GM18520 (cell line): Measurements from ENCODE around the gene ADH7.
A peak's percentile ranks its signal among the peaks of the same experiment; 100 is the strongest.
"Not testable (repeated sequence)": the region's sequence is repeated elsewhere in the genome, so short reads cannot be mapped to it uniquely, and the experiment has no call there.

ENCODE experiments used
- ATAC-seq: cut with Tn5 transposase; IDR thresholded peaks from one replicate; pipeline ENCODE4 v1.9.1; 2021; ENCODE audit not compliant: unreplicated experiment

ADH7 gene

DNA sequence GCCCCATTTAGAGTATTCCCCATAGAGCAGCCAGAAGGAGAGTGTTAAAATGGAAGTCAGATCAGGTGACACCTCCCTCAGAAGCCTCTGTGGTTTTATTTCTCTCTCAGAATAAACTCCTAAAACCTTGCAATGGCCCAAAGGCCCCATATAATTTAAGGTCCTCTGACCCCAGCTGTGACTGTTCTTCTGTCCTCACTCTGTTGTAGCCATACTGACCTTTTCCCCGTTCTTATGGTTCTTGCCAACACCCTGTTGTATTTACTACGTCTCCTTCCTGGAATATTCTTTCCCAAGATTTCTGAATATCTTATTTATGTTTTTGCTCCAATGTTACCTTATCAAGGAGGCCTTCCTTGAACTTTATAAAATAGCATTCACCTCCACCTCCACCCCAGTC is 18.0 kb downstream of the ADH7 start:
- no peak for ATAC-seq

DNA sequence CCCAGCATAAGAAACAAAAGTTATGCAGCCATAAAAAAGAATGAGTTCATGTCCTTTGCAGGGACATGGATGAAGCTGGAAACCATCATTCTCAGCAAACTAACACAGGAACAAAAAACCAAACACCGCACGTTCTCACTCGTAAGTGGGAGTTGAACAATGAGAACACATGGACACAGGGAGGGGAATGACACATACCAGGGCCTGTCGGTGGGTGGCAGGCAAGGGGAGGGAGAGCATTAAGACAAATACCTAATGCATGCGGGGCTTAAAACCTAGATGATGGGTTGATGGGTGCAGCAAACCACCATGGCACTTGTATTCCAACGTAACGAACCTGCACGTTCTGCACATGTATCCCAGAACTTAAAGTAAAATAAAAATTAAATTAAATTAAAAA is 19.4 kb downstream of the ADH7 start:
- not testable (repeated sequence) for ATAC-seq

DNA sequence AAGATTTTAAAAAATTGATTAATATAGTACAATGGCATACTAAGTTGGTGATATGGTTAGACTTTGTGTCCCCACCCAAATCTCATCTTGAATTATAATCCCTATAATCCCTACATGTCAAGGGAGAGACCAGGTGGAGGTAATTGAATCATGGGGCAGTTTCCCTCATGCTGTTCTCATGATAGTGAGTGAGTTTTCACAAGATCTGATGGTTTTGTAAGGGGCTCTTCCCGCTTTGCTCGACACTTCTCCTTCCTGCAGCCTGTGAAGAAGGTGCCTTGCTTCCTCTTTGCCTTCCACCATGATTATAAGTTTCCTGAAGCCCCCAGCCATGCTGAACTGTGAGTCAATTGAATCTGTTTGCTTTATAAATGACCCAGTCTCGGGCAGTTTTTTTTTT is 20.2 kb downstream of the ADH7 start:
- not testable (repeated sequence) for ATAC-seq

- no peak for ATAC-seq
Observed at GRCh38 chr4:99414401-99414800, 20.7 kb downstream of the ADH7 start.

- ATAC-seq, result no peak
Observed at GRCh38 chr4:99413140-99413539, 22.0 kb downstream of the ADH7 start.

- ATAC-seq, result no peak
Observed at GRCh38 chr4:99411041-99411440, 24.1 kb downstream of the ADH7 start.

- no peak for ATAC-seq
Observed at GRCh38 chr4:99410075-99410474, 25.1 kb downstream of the ADH7 start.

DNA sequence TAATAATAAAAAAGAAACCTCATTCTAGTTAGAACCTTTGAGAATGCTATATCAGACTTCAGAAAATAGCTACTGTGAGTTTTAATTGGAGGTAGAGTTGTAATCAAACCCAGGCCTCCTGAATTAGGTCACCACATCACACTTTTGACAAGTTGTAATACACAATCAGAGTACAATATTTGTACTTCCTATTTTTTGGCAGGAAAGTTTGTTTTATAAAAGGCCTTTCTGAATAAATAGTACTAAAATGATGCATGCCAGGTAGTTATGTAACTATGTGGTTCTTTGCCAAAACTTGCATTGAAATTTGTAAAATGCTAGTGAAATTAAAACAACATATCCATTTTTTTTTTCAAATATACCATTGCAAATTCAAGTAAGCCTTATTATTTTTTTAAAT is 26.8 kb downstream of the ADH7 start:
- ATAC-seq, result no peak

DNA sequence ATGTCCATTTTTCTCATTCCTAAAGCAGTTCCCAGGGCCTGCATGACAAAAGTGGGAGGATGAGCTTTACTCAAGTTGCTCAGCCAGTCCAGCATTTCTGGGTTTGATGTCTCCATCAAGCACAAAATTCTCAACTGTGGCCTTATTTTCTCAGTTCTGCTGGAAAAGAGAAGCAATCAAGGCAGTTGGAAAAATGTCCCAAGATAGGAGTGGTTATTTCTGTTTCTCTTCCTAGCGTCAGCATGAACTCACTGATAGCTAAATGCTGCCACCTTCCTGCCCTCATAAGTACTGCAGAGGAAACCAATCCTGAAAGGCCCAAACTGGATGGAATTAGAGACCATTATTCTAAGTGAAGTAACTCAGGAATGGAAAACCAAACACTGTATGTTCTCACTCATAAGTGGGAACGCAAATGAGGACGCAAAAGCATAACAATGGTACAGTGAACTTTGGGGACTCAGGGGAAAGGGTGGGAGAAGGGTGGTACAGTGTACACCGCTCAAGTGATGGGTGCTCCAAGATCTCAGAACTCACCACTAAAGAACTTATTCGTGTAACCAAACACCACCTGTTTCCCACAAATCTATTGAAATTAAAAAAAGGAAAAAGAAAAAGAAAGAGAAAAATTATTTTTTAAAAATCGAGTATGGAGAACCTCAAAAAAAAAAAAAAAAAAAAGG is 29.6 kb downstream of the ADH7 start:
- no peak for ATAC-seq

- peak; percentile 88 for ATAC-seq
Observed at GRCh38 chr4:99404595-99405287, 30.4 kb downstream of the ADH7 start.

DNA sequence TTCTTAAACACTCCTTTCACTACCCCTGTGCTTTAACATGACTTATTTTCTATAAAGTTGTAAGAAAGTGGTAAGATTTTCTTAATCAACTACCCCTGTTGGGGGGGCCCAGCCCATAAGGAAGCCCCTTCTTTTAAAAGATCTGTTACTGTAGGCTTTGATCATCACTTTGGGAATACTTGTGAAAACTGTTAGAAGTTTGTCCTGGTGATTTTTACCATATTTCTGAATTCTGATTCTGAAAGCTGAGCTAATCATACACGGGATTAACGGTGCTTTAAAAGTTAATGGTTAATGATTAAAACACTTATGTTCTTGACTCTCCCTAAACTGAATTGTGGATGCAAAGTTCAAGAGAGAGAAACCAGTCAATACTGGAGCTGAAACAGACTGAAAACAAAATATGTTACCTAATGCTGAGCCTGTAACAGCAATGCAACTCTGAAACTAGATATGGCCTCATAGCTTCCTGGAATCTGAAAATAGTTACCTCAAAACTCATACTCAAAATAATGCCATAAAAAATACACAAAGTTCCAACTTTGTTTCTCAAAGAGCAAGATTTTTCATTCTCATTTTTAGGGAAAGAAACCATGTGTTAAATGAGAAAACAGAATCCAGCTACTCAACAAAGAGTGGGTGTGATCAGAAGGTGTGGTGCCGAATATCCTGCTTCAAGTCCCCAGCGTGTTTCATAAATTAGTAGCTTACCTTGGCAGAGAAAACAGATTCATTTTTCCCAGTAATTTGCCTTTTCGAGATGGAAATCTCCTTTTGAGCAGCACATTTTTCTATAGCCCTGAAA is 31.6 kb downstream of the ADH7 start:
- ATAC-seq, result peak; percentile 66

DNA sequence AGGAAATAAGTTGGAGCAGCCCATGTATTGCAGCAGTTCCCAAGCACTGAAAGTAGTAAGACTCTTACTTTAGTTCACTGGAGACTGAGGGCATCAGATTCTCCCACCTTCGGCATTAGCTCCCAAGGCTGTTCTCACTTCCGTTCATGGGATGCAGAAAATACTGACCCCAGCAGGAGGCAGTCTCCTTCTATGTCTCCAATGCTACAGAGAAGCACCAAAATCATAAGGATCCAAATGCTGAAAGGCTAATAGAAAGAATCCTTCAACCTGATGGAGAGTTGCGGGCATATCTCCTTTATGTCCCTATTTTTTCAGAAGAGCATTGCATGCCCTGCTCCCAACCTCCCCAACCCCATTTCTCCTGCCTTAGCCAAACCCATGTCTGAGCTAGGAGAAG is 32.4 kb downstream of the ADH7 start:
- ATAC-seq, result no peak

GRCh38 chr4:99400831-99401230 is 34.3 kb downstream of the ADH7 start:
- no peak for ATAC-seq

DNA sequence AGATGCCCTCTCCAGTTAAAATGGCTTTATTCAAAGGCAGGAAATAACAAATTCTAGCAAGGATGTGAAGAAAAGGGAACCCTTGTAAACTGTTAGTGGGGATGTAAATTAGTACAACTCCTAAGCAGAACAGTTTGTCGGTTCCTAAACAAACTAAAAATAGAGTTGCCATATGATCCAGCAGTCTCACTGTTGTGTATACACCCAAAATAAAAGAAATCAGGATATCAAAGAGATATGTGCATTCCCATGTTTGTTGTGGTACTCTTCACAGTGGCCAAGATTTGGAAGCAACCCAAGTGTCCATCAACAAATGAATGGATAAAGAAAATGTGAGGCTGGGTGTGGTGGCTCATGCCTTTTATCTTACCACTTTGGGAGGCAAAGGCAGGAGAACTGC is 36.1 kb downstream of the ADH7 start:
- no peak for ATAC-seq

DNA sequence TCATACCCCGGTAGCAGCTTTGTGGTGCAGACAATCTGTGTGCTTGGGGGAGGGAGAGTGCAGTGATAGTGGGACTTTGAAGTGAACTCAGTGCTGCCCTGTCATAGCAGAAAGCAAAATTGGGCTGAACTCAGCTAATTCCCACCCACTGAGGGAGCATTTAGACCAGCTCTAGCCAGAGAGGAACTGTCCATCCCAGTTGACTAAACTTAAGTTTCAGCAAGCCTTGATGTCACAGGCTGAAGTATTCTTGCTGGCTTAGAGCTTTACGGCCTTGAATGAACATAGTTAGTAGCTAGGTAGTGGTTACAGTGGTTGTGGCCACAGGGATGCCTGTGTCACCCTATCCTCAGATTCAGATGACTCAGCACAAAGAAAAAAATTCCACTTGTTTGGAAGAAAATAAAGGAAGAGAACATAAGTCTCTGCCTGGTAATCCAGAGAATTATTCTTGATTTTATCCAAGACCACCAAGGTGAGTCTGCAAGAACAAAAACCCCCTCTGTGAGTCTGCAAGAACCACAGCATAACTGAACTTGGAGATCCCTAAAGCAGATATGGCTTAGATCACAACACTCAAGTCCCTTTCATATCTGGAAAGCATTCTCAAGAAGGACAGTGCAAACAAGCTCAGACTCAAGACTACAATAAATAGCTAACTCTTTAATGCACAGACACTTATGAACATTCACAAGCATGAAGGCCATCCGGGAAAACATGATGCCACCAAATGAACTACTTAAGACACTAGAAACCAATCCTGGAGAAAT is 39.4 kb downstream of the ADH7 start:
- no peak for ATAC-seq

DNA sequence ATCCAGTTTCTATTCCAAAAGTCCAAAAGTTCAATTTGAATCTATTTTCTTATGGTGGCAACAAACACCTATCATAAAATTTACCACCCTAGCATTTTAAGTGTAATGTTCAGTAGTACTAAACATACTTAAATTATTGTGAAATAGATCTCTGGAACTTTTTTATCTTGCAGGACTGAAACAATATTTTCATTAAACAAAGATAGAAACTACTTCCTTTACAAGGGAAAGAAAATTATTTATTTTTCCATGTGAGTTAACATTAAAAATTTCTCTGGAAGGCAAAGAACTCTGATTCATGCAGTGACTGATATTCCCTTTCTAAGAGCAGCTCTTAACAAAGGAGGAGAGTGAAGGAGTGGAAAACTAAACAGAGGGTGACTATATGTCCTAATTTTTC is 40.2 kb downstream of the ADH7 start:
- ATAC-seq, result no peak

DNA sequence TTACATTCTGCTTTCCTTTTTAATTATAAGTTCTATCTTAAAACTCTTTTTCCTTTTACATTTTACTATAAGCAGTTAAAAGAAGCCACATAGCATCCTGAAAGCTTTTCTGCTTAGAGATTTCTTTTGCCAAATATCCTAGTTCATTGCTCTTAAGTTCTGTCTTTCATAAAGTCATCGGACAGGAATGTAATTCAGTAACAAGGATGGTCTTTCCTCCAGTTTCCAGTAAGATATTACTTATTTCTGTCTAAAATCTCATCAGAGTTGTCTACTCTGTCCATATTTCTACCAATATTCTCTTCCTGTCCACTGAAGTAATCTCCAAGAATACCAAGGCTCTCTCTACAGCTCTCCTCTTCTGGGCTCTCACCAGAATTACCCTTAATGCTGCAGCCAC is 45.1 kb downstream of the ADH7 start:
- ATAC-seq, result no peak

- no peak for ATAC-seq
Observed at GRCh38 chr4:99389606-99390005, 45.5 kb downstream of the ADH7 start.

DNA sequence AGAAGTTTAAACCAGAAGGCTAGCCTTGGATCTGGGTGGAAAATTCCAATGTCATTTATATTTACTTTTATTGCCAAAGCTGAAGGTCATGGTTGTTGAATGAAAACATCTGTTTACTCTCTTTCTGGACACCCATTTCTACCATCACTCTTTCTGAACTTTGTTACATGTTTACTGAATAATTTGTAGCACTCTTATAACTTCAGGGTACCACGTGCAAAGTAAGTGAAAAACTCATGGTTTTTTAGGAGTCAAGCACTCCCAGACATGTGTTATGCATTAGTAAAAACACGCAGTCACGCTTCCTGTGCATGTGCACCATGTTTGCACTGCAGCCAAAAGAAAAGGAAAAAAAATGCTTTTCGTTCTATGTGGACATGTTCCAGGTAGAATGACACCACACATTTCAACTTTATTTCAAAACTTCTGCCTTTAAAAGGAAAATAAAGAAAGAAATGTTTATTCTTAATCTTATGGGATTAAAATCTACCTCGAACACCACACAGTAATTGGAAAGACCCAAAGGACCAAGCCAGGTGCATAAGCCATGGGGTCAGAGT is 51.2 kb downstream of the ADH7 start:
- ATAC-seq, result no peak

DNA sequence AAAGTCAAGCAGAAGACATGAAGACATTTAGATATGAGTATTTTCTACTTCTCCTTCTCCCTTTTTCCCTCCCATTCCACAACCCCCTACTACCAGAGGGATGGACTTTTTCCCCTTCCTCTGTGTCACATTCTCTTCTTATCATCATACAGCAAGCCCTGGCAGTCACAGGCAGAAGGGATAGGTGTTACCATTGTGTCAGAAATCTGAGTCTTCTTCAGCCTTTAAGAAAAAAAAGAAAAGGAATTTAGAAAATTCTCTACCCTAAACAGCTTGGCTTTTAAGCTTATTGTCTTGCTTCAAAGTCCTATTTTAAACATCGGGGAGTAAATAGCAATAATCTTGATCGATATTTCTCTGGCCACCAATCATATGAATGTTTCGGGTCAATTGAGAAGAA is 51.7 kb downstream of the ADH7 start:
- ATAC-seq, result no peak

DNA sequence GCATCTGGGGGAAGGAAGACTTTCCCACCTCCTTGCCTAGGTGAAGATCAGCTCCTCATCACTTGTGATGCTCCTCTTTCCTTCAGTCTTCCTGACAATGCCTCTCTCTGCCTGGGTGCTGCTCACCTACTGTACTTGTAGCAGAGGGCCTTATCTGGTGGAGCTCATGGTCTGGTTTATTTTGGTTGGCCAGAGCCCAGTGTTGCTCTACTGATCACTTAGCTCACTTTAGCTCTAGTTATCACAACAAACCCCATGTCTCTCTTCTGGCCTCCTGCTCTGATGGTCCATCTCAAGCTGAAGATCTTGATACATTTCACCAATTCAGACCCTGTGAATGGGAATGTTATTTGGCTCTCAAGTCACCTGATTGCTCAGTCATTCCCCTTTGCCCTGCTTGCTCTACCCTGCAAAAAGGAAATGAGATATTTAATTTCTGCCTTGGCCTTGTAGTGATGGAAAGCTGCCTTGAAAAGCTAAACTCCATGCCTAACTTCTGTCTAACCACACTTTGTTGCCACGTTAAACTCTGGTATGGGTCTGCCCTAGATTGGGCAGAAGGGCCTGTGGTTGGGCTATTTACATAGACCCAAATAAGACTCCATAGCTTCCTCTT is 52.3 kb downstream of the ADH7 start:
- ATAC-seq, result no peak
